GM18907 (cell line): Measurements from ENCODE around the gene AJAP1.

Experiments used
- ATAC-seq: cut with Tn5 transposase; IDR thresholded peaks from one replicate; pipeline ENCODE4 v1.9.1; 2021; ENCODE audit warnings: mild to moderate bottlenecking, moderate library complexity; ENCODE audit not compliant: unreplicated experiment

Gene AJAP1

GRCh38 chr1:4803335-4803734 lies 148.9 kb downstream of the AJAP1 start:
- no peak for ATAC-seq

GRCh38 chr1:4805987-4806386 lies 151.6 kb downstream of the AJAP1 start:
- ATAC-seq: no peak

GRCh38 chr1:4820543-4820942 lies 166.1 kb downstream of the AJAP1 start:
- ATAC-seq: no peak

- no peak for ATAC-seq
Measured at GRCh38 chr1:4825800-4826450, 171.5 kb downstream of the AJAP1 start.

GRCh38 chr1:4830707-4831106 lies 176.3 kb downstream of the AJAP1 start:
- no peak for ATAC-seq

- no peak for ATAC-seq
Measured at GRCh38 chr1:4836574-4836973, 182.2 kb downstream of the AJAP1 start.

GRCh38 chr1:4837031-4837600 lies 182.7 kb downstream of the AJAP1 start:
- ATAC-seq: no peak

GRCh38 chr1:4837752-4838151 lies 183.3 kb downstream of the AJAP1 start:
- no peak for ATAC-seq

GRCh38 chr1:4838231-4838630 lies 183.8 kb downstream of the AJAP1 start:
- no peak for ATAC-seq
